HepG2 (cell line): ENCODE results near the gene PRR35.

Source experiments
- CHD4 ChIP-seq: fragments of 200-600 bp; sonication (generic); IDR thresholded peaks from 2 replicates; pipeline ENCODE4 v1.7.0; 2017; ENCODE audit warnings: mild to moderate bottlenecking, low read length, borderline replicate concordance
- CTCF ChIP-seq: sonication (generic); formaldehyde crosslinking; IDR thresholded peaks from 2 replicates; pipeline ENCODE4 v1.5.0; 2020; ENCODE audit warnings: mild to moderate bottlenecking, missing genetic modification reagents, moderate library complexity
- EP300 ChIP-seq, 3 experiments: sonication (generic) in 1 of 3; formaldehyde crosslinking in 1 of 3; IDR thresholded peaks; 2 replicates each; pipeline versions ENCODE4 v1.5.1 to v1.6.1; 2011 to 2020; ENCODE audit warnings: low read depth in 2 of 3, low read length in 2 of 3, borderline replicate concordance in 1 of 3, improper control_type of control experiment in 1 of 3, mild to moderate bottlenecking in 1 of 3, missing genetic modification reagents in 1 of 3, moderate library complexity in 1 of 3
- HDAC2 ChIP-seq: sonication (generic); formaldehyde crosslinking; IDR thresholded peaks from 2 replicates; pipeline ENCODE4 v1.4.0; 2020; ENCODE audit warnings: missing genetic modification reagents
- NFE2L1 ChIP-seq: sonication (generic); formaldehyde crosslinking; IDR thresholded peaks from 2 replicates; pipeline ENCODE4 v1.4.0; 2020; ENCODE audit warnings: missing genetic modification reagents, mild to moderate bottlenecking, borderline replicate concordance
- POLR2A ChIP-seq, 2 experiments: IDR thresholded peaks; 2 replicates each; pipeline ENCODE4 v1.6.1; 2011; ENCODE audit warnings: low read depth in 2 of 2, low read length in 2 of 2, mild to moderate bottlenecking in 1 of 2, moderate library complexity in 1 of 2; ENCODE audit not compliant: insufficient read depth in 1 of 2
- POLR2AphosphoS5 ChIP-seq: IDR thresholded peaks from 2 replicates; pipeline ENCODE4 v1.6.1; 2012; ENCODE audit warnings: low read depth, low read length
- SIX4 ChIP-seq: sonication (generic); formaldehyde crosslinking; IDR thresholded peaks from 2 replicates; pipeline ENCODE4 v1.4.0; 2020; ENCODE audit warnings: missing genetic modification reagents
- ZNF225 ChIP-seq: sonication (generic); formaldehyde crosslinking; IDR thresholded peaks from 2 replicates; pipeline ENCODE4 v1.4.0; 2020; ENCODE audit warnings: mild to moderate bottlenecking, missing genetic modification reagents
- ZNF670 ChIP-seq: sonication (generic); formaldehyde crosslinking; IDR thresholded peaks from 2 replicates; pipeline ENCODE4 v1.8.0; 2022; ENCODE audit warnings: mild to moderate bottlenecking, missing genetic modification reagents, borderline replicate concordance
- ZNF687 ChIP-seq: sonication (generic); formaldehyde crosslinking; IDR thresholded peaks from 2 replicates; pipeline ENCODE4 v1.5.1; 2020; ENCODE audit warnings: mild to moderate bottlenecking, missing genetic modification reagents, moderate library complexity

GRCh38 chr16:574021-574760 is 14.0 kb downstream of the PRR35 start:
- TF ChIP-seq POLR2AphosphoS5 = no peak
- TF ChIP-seq CHD4 = no peak
- TF ChIP-seq CTCF (CRISPR knock-in tag) = no peak
- TF ChIP-seq NFE2L1 (CRISPR knock-in tag) = no peak
- TF ChIP-seq ZNF225 (CRISPR knock-in tag) = no peak
- TF ChIP-seq SIX4 (CRISPR knock-in tag) = no peak
- TF ChIP-seq ZNF687 (CRISPR knock-in tag) = no peak
- no peak for TF ChIP-seq EP300 (IDR thresholded peaks at IDR 0.05; ENCODE audit: low read depth in 2 of 2, low read length in 2 of 2)
- TF ChIP-seq EP300 (CRISPR knock-in tag; IDR thresholded peaks at IDR 0.05; ENCODE audit: borderline replicate concordance) = no peak
- TF ChIP-seq HDAC2 = no peak
- no peak for TF ChIP-seq POLR2A (IDR thresholded peaks at IDR 0.05; ENCODE audit: insufficient read depth in 1 of 2, low read depth in 2 of 2, low read length in 2 of 2)
- no peak for TF ChIP-seq ZNF670 (CRISPR knock-in tag)
